Breast epithelium (tissue), 4 donors: Measurements from ENCODE around the gene PNPLA5. TPM values are rescaled to one million over a fixed set of nuclear protein-coding genes. Genes with fewer than 3 reads are reported as not detected.
A peak's percentile ranks its signal among the peaks of the same experiment; 100 is the strongest.

ENCODE experiments used
- DNase-seq, 2 donors: peaks; one replicate each; pipeline ENCODE4 v3.0.0-alpha.2; 2019; ENCODE audit warnings: low spot score in 2 of 2
- H3K27ac ChIP-seq, 2 donors: fragments of 200-600 bp; sonication (generic) in 1 of 2; one replicate each; pipeline ENCODE4 v1.5.1; 2016 to 2019; ENCODE audit warnings: mild to moderate bottlenecking in 1 of 2
- H3K27me3 ChIP-seq, 2 donors: fragments of 200-600 bp; sonication (generic) in 1 of 2; one replicate each; pipeline versions ENCODE4 v1.5.1 to v1.6.0; 2017 to 2019; ENCODE audit warnings: control low read depth in 1 of 2, mild to moderate bottlenecking in 1 of 2
- H3K36me3 ChIP-seq: fragments of 200-600 bp; one replicate; pipeline ENCODE4 v1.5.1; 2019
- H3K4me1 ChIP-seq, 2 donors: fragments of 200-600 bp; sonication (generic); one replicate each; pipeline ENCODE4 v1.5.1; 2016 to 2019; ENCODE audit warnings: control low read depth in 1 of 2
- H3K4me3 ChIP-seq, 3 donors: fragments of 200-600 bp; sonication (generic); 1 replicate in 2 of 3; 2 replicates in 1 of 3; pipeline ENCODE4 v1.5.1; 2016 to 2019; ENCODE audit warnings: mild to moderate bottlenecking in 3 of 3, moderate library complexity in 2 of 3
- H3K9me3 ChIP-seq, 2 donors: fragments of 200-600 bp; sonication (generic) in 1 of 2; one replicate each; pipeline ENCODE4 v1.5.1; 2016 to 2019; ENCODE audit warnings: control low read depth in 1 of 2
- CTCF ChIP-seq, 3 donors: fragments of 450-650 bp; IDR thresholded peaks; one replicate each; pipeline ENCODE4 v1.5.1; 2016 to 2017; ENCODE audit warnings: antibody characterized with exemption in 3 of 3, mild to moderate bottlenecking in 3 of 3, moderate library complexity in 3 of 3
- POLR2A ChIP-seq: fragments of 450-650 bp; IDR thresholded peaks from one replicate; pipeline ENCODE4 v1.6.1; 2016; ENCODE audit warnings: antibody characterized with exemption, mild to moderate bottlenecking, moderate library complexity
- POLR2AphosphoS5 ChIP-seq, 3 donors: sonication (generic); formaldehyde crosslinking; IDR thresholded peaks; one replicate each; pipeline ENCODE4 v1.6.1; 2017; ENCODE audit warnings: antibody characterized with exemption in 3 of 3
- intact Hi-C: fragments of 100-400 bp; cut with DNase I; formaldehyde crosslinking; loops from one replicate; pipeline ENCODE4 v1.15.1; 2023; ENCODE audit warnings: low total_unique reads
- total RNA-seq, 3 donors: library from RNA; depleted of rRNA; stranded (reverse); fragments of >200 nt; gene quantifications; one replicate each; pipeline ENCODE4 v1.1.0, GENCODE V29; 2016

The PNPLA5 gene
- total RNA-seq, 3 donors from 2014 or later, result not detected

- Histone ChIP-seq H3K4me3 (no peak overlapping the region), H3K36me3 (no peaks in the 10 kb centered on the region), H3K9me3 (no peaks in the 10 kb centered on the region), H3K4me1 (no peaks in the 10 kb centered on the region), H3K27me3 (peaks cover 0 to 42% of the 10 kb centered on the region in 2 donors), H3K27ac (no peak overlapping the region)
- peak in 1 of 2 donors; percentile 39 for DNase-seq
- TF ChIP-seq POLR2AphosphoS5 (IDR thresholded peaks at IDR 0.05) (no peak), POLR2A (no peak), CTCF (IDR thresholded peaks at IDR 0.05) (no peak)
- intact Hi-C loops, result no loop called here
Measured at GRCh38 chr22:43883719-43884415, 7.9 kb downstream of the PNPLA5 start.

GRCh38 chr22:43883012-43883661 lies 8.7 kb downstream of the PNPLA5 start:
- Histone ChIP-seq H3K9me3 (no peaks in the 10 kb centered on the region), H3K4me1 (no peaks in the 10 kb centered on the region), H3K4me3 (no peak overlapping the region), H3K36me3 (no peaks in the 10 kb centered on the region), H3K27me3 (peaks cover 0 to 40% of the 10 kb centered on the region in 2 donors), H3K27ac (no peak overlapping the region)
- no peak for TF ChIP-seq POLR2AphosphoS5 (IDR thresholded peaks at IDR 0.05)
- TF ChIP-seq POLR2A, result no peak
- TF ChIP-seq CTCF (IDR thresholded peaks at IDR 0.05), result peak in 1 of 3 donors; percentile 33
- intact Hi-C loops, result no loop called here
- DNase-seq, result peak; percentile 26 to 36

GRCh38 chr22:43882122-43882767 lies 9.6 kb downstream of the PNPLA5 start:
- H3K36me3 ChIP-seq, result no peaks in the 10 kb centered on the region
- H3K9me3 ChIP-seq, result no peaks in the 10 kb centered on the region
- H3K27ac ChIP-seq, result no peak overlapping the region
- TF ChIP-seq CTCF (IDR thresholded peaks at IDR 0.05) (no peak), POLR2A (no peak), POLR2AphosphoS5 (IDR thresholded peaks at IDR 0.05) (no peak)
- DNase-seq, result peak in 1 of 2 donors; percentile 27
- no peaks in the 10 kb centered on the region for H3K4me1 ChIP-seq
- H3K4me3 ChIP-seq, result no peak overlapping the region
- intact Hi-C loops, result no loop called here
- H3K27me3 ChIP-seq, result peaks cover 0 to 38% of the 10 kb centered on the region in 2 donors

- Histone ChIP-seq H3K9me3 (no peaks in the 10 kb centered on the region), H3K27ac (no peak overlapping the region), H3K4me3 (no peak overlapping the region), H3K4me1 (no peaks in the 10 kb centered on the region), H3K36me3 (no peaks in the 10 kb centered on the region), H3K27me3 (peaks cover 0 to 35% of the 10 kb centered on the region in 2 donors)
- DNase-seq, result peak in 1 of 2 donors; percentile 34
- intact Hi-C loops, result no loop called here
- TF ChIP-seq CTCF (IDR thresholded peaks at IDR 0.05) (no peak), POLR2AphosphoS5 (IDR thresholded peaks at IDR 0.05) (no peak), POLR2A (no peak)
Measured at GRCh38 chr22:43881091-43882061, 10.4 kb downstream of the PNPLA5 start.
